Endothelial cell of umbilical vein (primary cell): ENCODE measurements around the gene CDYL.

Experiments
- EZH2 ChIP-seq: IDR thresholded peaks from 2 replicates; pipeline ENCODE4 v1.6.1; 2012; ENCODE audit warnings: borderline replicate concordance, low read depth, mild to moderate bottlenecking, moderate library complexity, low read length, inconsistent platforms; ENCODE audit not compliant: severe bottlenecking
- FOS ChIP-seq: IDR thresholded peaks from 2 replicates; pipeline ENCODE4 v1.6.1; 2011; ENCODE audit warnings: mild to moderate bottlenecking, low read length, moderate library complexity, borderline replicate concordance; ENCODE audit not compliant: insufficient read depth
- GATA2 ChIP-seq: IDR thresholded peaks from 2 replicates; pipeline ENCODE4 v1.7.0; 2011; ENCODE audit warnings: low read depth, mild to moderate bottlenecking, moderate library complexity, mixed read lengths, low read length; ENCODE audit not compliant: insufficient read length, insufficient read depth
- JUN ChIP-seq: IDR thresholded peaks from 2 replicates; pipeline ENCODE4 v1.6.1; 2011; ENCODE audit warnings: borderline replicate concordance, low read depth; ENCODE audit not compliant: insufficient read length, insufficient read depth
- MYC ChIP-seq: IDR thresholded peaks from one replicate; pipeline ENCODE4 v1.6.1; 2011; ENCODE audit warnings: mild to moderate bottlenecking, low read depth, low read length
- POLR2A ChIP-seq: IDR thresholded peaks from 2 replicates; pipeline ENCODE4 v1.6.1; 2012; ENCODE audit warnings: low read depth, mild to moderate bottlenecking, control low read depth, low read length
- POLR2AphosphoS5 ChIP-seq: IDR thresholded peaks from 2 replicates; pipeline ENCODE4 v1.6.1; 2012; ENCODE audit warnings: low read depth, mild to moderate bottlenecking, control low read depth, low read length, moderate library complexity; ENCODE audit not compliant: insufficient read depth
- TF ChIP-seq, protein P1 (sequence below), 2 donors: IDR thresholded peaks; 1 replicate in 1 of 2; 2 replicates in 1 of 2; pipeline ENCODE4 v1.5.1; 2011; ENCODE audit warnings: low read length in 2 of 2, mild to moderate bottlenecking in 2 of 2, moderate library complexity in 2 of 2, control low read depth in 1 of 2, inconsistent platforms in 1 of 2, low read depth in 1 of 2; ENCODE audit not compliant: insufficient read depth in 1 of 2; ENCODE audit errors: extremely low read depth in 1 of 2
- TF ChIP-seq, protein P2 (sequence below): IDR thresholded peaks from 2 replicates; pipeline ENCODE4 v1.6.1; 2011; ENCODE audit not compliant: insufficient read depth, insufficient read length

DNA sequence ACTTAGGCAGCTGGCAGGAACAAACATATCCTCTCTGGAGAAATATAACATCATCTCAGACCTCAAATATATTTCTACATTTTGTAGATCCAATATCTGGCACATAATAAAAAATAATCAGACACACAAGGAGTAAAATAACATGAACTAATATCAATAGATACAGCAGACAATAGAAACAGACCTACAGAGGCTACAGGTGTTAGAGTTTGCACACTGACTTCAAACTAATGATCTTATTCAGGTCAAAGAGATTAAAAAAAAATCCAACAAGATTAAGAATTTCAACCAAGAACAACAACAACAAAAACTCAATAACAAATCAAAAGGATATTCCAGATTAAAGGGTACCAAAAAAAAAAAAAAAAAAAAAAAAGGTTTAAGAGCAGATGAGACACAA lies 13.9 kb upstream of the CDYL start:
- TF ChIP-seq, protein P1, sequence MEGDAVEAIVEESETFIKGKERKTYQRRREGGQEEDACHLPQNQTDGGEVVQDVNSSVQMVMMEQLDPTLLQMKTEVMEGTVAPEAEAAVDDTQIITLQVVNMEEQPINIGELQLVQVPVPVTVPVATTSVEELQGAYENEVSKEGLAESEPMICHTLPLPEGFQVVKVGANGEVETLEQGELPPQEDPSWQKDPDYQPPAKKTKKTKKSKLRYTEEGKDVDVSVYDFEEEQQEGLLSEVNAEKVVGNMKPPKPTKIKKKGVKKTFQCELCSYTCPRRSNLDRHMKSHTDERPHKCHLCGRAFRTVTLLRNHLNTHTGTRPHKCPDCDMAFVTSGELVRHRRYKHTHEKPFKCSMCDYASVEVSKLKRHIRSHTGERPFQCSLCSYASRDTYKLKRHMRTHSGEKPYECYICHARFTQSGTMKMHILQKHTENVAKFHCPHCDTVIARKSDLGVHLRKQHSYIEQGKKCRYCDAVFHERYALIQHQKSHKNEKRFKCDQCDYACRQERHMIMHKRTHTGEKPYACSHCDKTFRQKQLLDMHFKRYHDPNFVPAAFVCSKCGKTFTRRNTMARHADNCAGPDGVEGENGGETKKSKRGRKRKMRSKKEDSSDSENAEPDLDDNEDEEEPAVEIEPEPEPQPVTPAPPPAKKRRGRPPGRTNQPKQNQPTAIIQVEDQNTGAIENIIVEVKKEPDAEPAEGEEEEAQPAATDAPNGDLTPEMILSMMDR (IDR thresholded peaks at IDR 0.05; ENCODE audit: extremely low read depth in 1 of 2, insufficient read depth in 1 of 2, low read depth in 1 of 2, low read length in 2 of 2) = no peak
- TF ChIP-seq POLR2A (no peak), POLR2AphosphoS5 (no peak), JUN (no peak), FOS (no peak), EZH2 (no peak), MYC (no peak), GATA2 (no peak)
- TF ChIP-seq, protein P2, sequence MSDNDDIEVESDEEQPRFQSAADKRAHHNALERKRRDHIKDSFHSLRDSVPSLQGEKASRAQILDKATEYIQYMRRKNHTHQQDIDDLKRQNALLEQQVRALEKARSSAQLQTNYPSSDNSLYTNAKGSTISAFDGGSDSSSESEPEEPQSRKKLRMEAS = no peak
